H1 (cell line): ENCODE data around the gene INPP4B. TPM values are rescaled to one million over a fixed set of nuclear protein-coding genes. Genes with fewer than 3 reads are reported as not detected.

Experiments used
- NANOG ChIP-seq: IDR thresholded peaks from 2 replicates; pipeline ENCODE4 v1.6.1; 2011; ENCODE audit warnings: low read length, low read depth, mild to moderate bottlenecking, inconsistent platforms; ENCODE audit not compliant: insufficient read depth, poor library complexity, severe bottlenecking
- RAD21 ChIP-seq, 2 experiments: IDR thresholded peaks in 1 of 2; conservative IDR thresholded peaks in 1 of 2; 2 replicates each; pipeline ENCODE4 v1.6.1; 2011; ENCODE audit warnings: low read depth in 2 of 2, low read length in 2 of 2, improper control_type of control experiment in 1 of 2, inconsistent platforms in 1 of 2, mild to moderate bottlenecking in 1 of 2, moderate library complexity in 1 of 2
- polyA plus RNA-seq, 7 experiments: library from polyadenylated mRNA; depleted of rRNA in 3 of 7; stranded (reverse) in 5 of 7; unstranded in 2 of 7; fragments of >200 nt in 5 of 7; fragments of 200-250 nt in 2 of 7; gene quantifications; 1 replicate in 5 of 7; 2 replicates in 1 of 7; 4 replicates in 1 of 7; pipeline versions ENCODE4 v1.2.1 to v1.2.3, GENCODE V29; 2011 to 2013; ENCODE audit warnings: missing spikeins in 2 of 7, mixed read lengths in 2 of 7
- total RNA-seq: library from RNA; stranded (reverse); fragmentation: NEBNext Ultra II Directional; extraction: Animal tissue kit (Norgen Biotek cat#: 25700); gene quantifications from 2 replicates; pipeline ENCODE4 v1.2.1, GENCODE V29; 2021

INPP4B gene
- total and polyA plus RNA-seq, 2 of the 8 experiments (the other 6 are each of a cell fraction or from before 2014, with no cell fraction given) = 0.11 to 0.54 TPM

GRCh38 chr4:142846729-142847596 is 862 bp upstream of the INPP4B start (continued):
- peak; percentile 79 to 83 for TF ChIP-seq RAD21 (IDR thresholded peaks at IDR 0.05 in 1 of 2, conservative IDR thresholded peaks at IDR 0.05 in 1 of 2; ENCODE audit: low read depth in 2 of 2, low read length in 2 of 2)
- TF ChIP-seq NANOG = no peak
